OCI-LY1 (cell line): Measurements from ENCODE around the gene SCD.

Source experiments
- H2AFZ ChIP-seq: fragments of 200-600 bp; sonication (generic), shearing (Covaris generic); 2 replicates; pipeline ENCODE4 v1.6.0; 2014; ENCODE audit warnings: antibody characterized with exemption, mild to moderate bottlenecking, low read length
- H3F3A ChIP-seq: fragments of 200-600 bp; sonication (generic), shearing (Covaris generic); 2 replicates; pipeline ENCODE4 v1.6.0; 2014; ENCODE audit warnings: mild to moderate bottlenecking, antibody characterized with exemption, low read length, moderate library complexity; ENCODE audit not compliant: insufficient read depth
- H3K27ac ChIP-seq: fragments of 200-600 bp; sonication (generic); 2 replicates; pipeline ENCODE4 v1.5.1; 2014; ENCODE audit warnings: low read length, mixed run types, mild to moderate bottlenecking, low read depth; ENCODE audit not compliant: poor library complexity, severe bottlenecking
- H3K27me3 ChIP-seq: fragments of 200-600 bp; sonication (generic); 2 replicates; pipeline ENCODE4 v1.6.0; 2014; ENCODE audit warnings: antibody characterized with exemption, mild to moderate bottlenecking, low read length, moderate library complexity; ENCODE audit not compliant: insufficient read depth
- H3K36me3 ChIP-seq: fragments of 200-600 bp; sonication (generic); 2 replicates; pipeline ENCODE4 v1.6.1; 2014; ENCODE audit warnings: mild to moderate bottlenecking, antibody characterized with exemption, low read length, moderate library complexity, mixed read lengths; ENCODE audit not compliant: insufficient read depth
- H3K4me1 ChIP-seq: fragments of 200-600 bp; sonication (generic); 2 replicates; pipeline ENCODE4 v1.5.1; 2014; ENCODE audit warnings: mild to moderate bottlenecking, low read length, moderate library complexity; ENCODE audit not compliant: insufficient read depth, severe bottlenecking
- H3K4me2 ChIP-seq: fragments of 200-600 bp; sonication (generic), shearing (Covaris generic); 2 replicates; pipeline ENCODE4 v1.6.1; 2014; ENCODE audit warnings: low read length
- H3K4me3 ChIP-seq: fragments of 200-600 bp; sonication (generic); 2 replicates; pipeline ENCODE4 v1.5.1; 2014; ENCODE audit warnings: low read length, low read depth, mild to moderate bottlenecking, mixed read lengths; ENCODE audit not compliant: poor library complexity, severe bottlenecking
- H3K79me2 ChIP-seq: fragments of 200-600 bp; shearing (Covaris generic); 2 replicates; pipeline ENCODE4 v1.6.1; 2016; ENCODE audit warnings: mixed run types, low read length, mixed read lengths; ENCODE audit not compliant: insufficient read depth
- H3K9ac ChIP-seq: fragments of 200-600 bp; sonication (generic), shearing (Covaris generic); 2 replicates; pipeline ENCODE4 v1.6.1; 2014; ENCODE audit warnings: mild to moderate bottlenecking, low read length, mixed read lengths
- H3K9me2 ChIP-seq: fragments of 200-600 bp; sonication (generic), shearing (Covaris generic); 2 replicates; pipeline ENCODE4 v1.6.1; 2014; ENCODE audit warnings: low read depth, mild to moderate bottlenecking, low read length, mixed read lengths
- H3K9me3 ChIP-seq: fragments of 200-600 bp; shearing (Covaris generic); 2 replicates; pipeline ENCODE4 v1.6.1; 2014; ENCODE audit warnings: low read length, mixed read lengths
- H4K20me1 ChIP-seq: fragments of 200-600 bp; sonication (generic), shearing (Covaris generic); 2 replicates; pipeline ENCODE4 v1.6.0; 2016; ENCODE audit warnings: mild to moderate bottlenecking, low read length; ENCODE audit not compliant: insufficient read depth
- CTCF ChIP-seq: fragments of 200-600 bp; sonication (generic), shearing (Covaris generic); IDR thresholded peaks from 2 replicates; pipeline ENCODE4 v1.5.1; 2017; ENCODE audit warnings: mild to moderate bottlenecking, antibody characterized with exemption, low read length, moderate library complexity, mixed read lengths

The SCD gene

DNA sequence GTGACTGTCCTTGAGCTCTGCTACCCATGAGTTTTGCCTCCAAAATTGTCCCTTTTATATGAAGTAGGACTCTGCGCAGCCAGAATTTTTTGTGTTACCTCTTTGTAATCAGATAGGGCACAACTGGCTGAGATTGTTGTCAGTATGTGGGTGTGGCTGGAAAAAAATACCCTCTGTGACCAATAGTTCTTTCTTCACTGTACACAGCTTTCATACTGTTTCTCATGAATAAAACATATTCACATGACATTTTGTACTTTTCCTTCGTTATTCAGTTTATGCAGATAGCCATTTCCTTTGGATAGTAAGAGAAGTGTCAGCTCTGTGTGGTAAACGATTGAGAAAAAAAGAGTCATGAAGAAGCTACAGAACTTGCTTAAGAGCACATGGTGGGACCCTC lies 66.1 kb downstream of the SCD start:
- no peak overlapping the region for H3K27ac ChIP-seq
- H3K9me3 ChIP-seq, result no peaks in the 10 kb centered on the region
- no peak overlapping the region for H2AFZ ChIP-seq
- H3K36me3 ChIP-seq, result no peaks in the 10 kb centered on the region
- H3K4me2 ChIP-seq, result no peak overlapping the region
- no peaks in the 10 kb centered on the region for H3K4me1 ChIP-seq
- no peak for TF ChIP-seq CTCF
- H4K20me1 ChIP-seq, result no peaks in the 10 kb centered on the region
- no peaks in the 10 kb centered on the region for H3K27me3 ChIP-seq
- H3K9ac ChIP-seq, result no peak overlapping the region
- H3K79me2 ChIP-seq, result no peaks in the 10 kb centered on the region
- no peak overlapping the region for H3K4me3 ChIP-seq
- no peaks in the 10 kb centered on the region for H3K9me2 ChIP-seq
- H3F3A ChIP-seq, result no peaks in the 10 kb centered on the region
